CD4-positive, alpha-beta T cell treated with Interleukin-15 for 4 hours (primary cell): ENCODE measurements around the gene PRAME.
"Not testable (repeated sequence)": the region's sequence is repeated elsewhere in the genome, so short reads cannot be mapped to it uniquely, and the experiment has no call there.

Experiments
- DNase-seq: peaks from one replicate; pipeline ENCODE4 v3.0.0-alpha.2; 2020; ENCODE audit warnings: low spot score

Gene PRAME

GRCh38 chr22:22521631-22522030 lies 37.4 kb downstream of the PRAME start:
- no peak for DNase-seq

GRCh38 chr22:22520667-22521602 lies 38.1 kb downstream of the PRAME start:
- no peak for DNase-seq

- no peak for DNase-seq
Observed at GRCh38 chr22:22520020-22520656, 38.9 kb downstream of the PRAME start, which contains the start of gene ZNF280A. Gene ZNF280A, minus strand, starts transcription at chr22:22520270. Its CDS starts 4,640 bp downstream, at chr22:22515630.

GRCh38 chr22:22519591-22519990 lies 39.5 kb downstream of the PRAME start:
- DNase-seq = no peak

DNA sequence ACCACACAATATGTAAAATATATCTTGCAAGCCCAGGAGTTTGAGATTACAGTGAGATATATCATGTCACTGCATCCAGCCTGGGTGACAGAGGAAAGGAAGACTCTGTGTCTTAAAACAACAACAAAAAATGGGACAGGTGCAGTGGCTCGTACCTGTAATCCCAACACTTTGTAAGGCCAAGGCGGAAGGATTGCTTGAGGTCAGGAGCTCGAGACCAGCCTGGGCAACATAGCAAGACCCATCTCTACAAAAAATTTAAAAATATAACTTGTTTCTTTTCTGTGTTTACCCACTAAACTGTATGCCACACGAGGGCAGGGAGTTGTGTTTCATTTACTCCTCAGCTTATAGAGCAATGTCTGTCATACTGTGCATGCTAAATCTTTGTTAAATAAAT lies 42.1 kb downstream of the PRAME start:
- no peak for DNase-seq

DNA sequence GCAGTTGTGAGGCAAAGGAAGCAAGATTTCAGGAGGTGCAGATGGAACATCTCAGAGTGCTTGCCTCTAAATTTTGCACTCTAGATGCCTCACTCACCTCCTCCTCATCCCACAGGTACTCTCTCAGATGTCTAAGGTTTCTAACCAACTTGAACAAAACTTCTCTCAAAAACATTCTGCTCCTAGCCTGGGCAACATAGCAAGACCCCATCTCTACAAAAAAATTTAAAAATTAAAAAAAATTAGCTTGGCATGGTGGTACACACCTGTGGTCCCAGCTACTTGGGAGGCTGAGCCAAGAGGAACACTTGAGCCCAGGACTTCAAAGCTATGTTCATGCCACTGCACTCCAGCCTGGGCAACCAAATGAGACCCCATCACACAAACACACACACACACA lies 43.2 kb downstream of the PRAME start:
- DNase-seq = no peak

DNA sequence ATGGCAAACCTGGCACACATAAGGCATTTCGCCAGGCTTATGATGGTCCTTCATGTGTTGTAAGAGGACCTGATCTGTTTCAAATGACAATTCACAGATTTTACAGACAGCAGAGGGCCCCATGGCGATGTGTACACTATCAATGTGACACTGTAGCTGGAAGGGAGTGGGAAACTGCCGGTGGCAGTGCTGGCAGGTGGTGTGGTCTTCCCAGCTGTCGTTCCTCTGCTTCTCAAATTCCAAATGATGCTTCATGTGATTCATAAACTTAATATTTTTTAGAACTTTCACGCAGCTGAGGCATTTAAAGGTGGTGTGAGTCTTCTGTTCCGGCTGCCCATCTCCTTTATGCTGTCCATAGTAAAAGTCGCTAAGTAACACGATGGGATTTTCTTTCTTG lies 44.6 kb downstream of the PRAME start:
- not testable (repeated sequence) for DNase-seq

- DNase-seq = no peak
Observed at GRCh38 chr22:22513619-22514018, 45.4 kb downstream of the PRAME start.

- no peak for DNase-seq
Observed at GRCh38 chr22:22512951-22513350, 46.1 kb downstream of the PRAME start.

DNA sequence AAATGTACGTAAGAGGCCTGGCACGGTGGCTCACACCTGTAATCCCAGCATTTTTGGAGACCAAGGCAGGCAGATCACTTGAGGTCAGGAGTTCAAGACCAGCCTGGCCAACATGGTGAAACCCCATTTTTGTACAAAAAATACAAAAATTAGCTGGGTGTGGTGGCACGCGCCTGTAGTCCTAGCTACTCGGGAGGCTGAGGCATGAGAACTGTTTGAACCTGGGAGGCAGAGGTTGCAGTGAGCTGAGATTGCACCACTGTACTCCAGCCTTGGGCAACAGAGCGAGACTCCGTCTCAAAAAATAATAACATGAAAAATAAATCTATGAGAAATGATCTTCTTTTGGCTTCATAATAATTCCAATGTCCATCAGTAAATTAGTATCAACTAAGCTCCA lies 48.2 kb downstream of the PRAME start:
- DNase-seq = not testable (repeated sequence)

DNA sequence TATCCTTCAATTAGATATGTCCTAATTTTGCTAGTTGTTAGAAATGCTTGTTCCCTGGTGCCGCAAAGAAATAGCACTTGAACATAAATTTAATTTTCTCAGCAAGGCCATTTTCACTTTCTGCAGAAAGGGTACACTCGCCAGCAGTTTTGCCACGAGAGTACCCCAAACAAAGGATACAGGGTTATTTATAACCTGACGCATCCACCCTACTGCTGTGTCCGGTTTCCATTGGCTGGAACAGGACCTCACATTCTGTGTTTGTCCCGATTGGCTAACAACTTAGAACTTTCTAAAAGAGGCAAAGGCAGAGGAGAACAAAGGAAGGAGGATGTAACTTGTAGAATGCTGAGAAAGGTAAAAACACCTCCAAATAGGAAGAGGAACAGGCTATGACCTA lies 49.2 kb downstream of the PRAME start:
- not testable (repeated sequence) for DNase-seq

GRCh38 chr22:22508274-22509176 lies 50.5 kb downstream of the PRAME start, which contains the start of gene ZNF280B:
Gene ZNF280B, minus strand, starts transcription at chr22:22508742. Its CDS starts 19,344 bp downstream, at chr22:22489398.
- DNase-seq = peak; percentile 78

GRCh38 chr22:22507743-22508273 lies 51.3 kb downstream of the PRAME start:
- no peak for DNase-seq

GRCh38 chr22:22506736-22507135 lies 52.3 kb downstream of the PRAME start:
- no peak for DNase-seq

DNA sequence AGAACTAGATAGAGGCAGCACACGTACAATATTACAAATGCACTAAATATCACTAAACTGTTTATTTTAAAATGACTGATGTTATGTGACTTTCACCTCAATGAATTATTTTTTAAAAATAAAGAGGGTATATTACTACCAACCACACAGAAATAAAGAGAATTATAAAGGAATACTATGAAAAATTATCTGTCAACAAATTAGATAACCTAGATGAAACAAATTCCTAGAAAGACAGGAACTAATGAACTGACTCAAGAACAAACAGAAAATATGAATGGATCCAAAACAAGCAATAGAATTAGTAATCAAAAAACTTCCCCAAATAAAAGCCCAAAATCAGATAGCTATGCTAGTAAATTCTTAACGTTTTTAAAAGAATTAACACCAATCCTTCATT lies 60.8 kb downstream of the PRAME start:
- DNase-seq = no peak
